PC-9 (cell line): Measurements from ENCODE around the gene TNIK. TPM values are rescaled to one million over a fixed set of nuclear protein-coding genes. Genes with fewer than 3 reads are reported as not detected.

Source experiments
- BruUV-seq: library from RNA; stranded (reverse); fragments of 400-500 nt; replicated peaks from 2 replicates; lab custom pipeline; 2021; lab: Mats Ljungman, UMichigan
- CTCF ChIA-PET: fragments of 300-600 bp; sonication (Branson Sonifier 250); formaldehyde crosslinking; loops from one replicate; lab custom pipeline; 2022; ENCODE audit warnings: antibody characterized with exemption; lab: Charles Lee
- POLR2A ChIA-PET: fragments of 300-600 bp; sonication (Branson Sonifier 250); formaldehyde crosslinking; loops from one replicate; lab custom pipeline; 2022; ENCODE audit warnings: antibody characterized with exemption; ENCODE audit not compliant: unreplicated experiment; lab: Charles Lee
- DNase-seq, 2 experiments: peaks; one replicate each; pipeline versions ENCODE4 v3.0.0 to v3.0.0-alpha.2; 2015 to 2022; ENCODE audit warnings: mixed read lengths in 1 of 2
- H2AFZ ChIP-seq: fragments of 200-600 bp; sonication (generic); 2 replicates; pipeline ENCODE4 v1.8.1; 2017; ENCODE audit warnings: antibody characterized with exemption
- H3F3A ChIP-seq: fragments of 200-600 bp; sonication (generic); 2 replicates; pipeline ENCODE4 v1.8.1; 2017; ENCODE audit warnings: antibody characterized with exemption, mild to moderate bottlenecking, low read depth; ENCODE audit not compliant: insufficient read depth
- H3K27ac ChIP-seq: fragments of 200-600 bp; sonication (generic); 2 replicates; pipeline ENCODE4 v1.6.1; 2016; ENCODE audit warnings: mixed run types
- H3K27me3 ChIP-seq: fragments of 200-600 bp; sonication (generic); 2 replicates; pipeline ENCODE4 v1.6.1; 2016; ENCODE audit warnings: low read depth, mixed run types; ENCODE audit not compliant: insufficient read depth
- H3K36me3 ChIP-seq: fragments of 200-600 bp; sonication (generic); 2 replicates; pipeline ENCODE4 v1.6.1; 2016; ENCODE audit warnings: low read depth, mixed run types
- H3K4me1 ChIP-seq: fragments of 200-600 bp; sonication (generic); replicated peaks from 2 replicates; pipeline ENCODE4 v1.6.1; 2016; ENCODE audit warnings: mixed run types; ENCODE audit not compliant: insufficient read depth
- H3K4me2 ChIP-seq: fragments of 200-600 bp; sonication (generic); 2 replicates; pipeline ENCODE4 v1.6.1; 2017; ENCODE audit warnings: mixed run types
- H3K4me3 ChIP-seq: fragments of 200-600 bp; sonication (generic); 2 replicates; pipeline ENCODE4 v1.6.1; 2016; ENCODE audit warnings: mixed run types
- H3K79me2 ChIP-seq: fragments of 200-600 bp; sonication (generic); 2 replicates; pipeline ENCODE4 v1.6.1; 2017; ENCODE audit warnings: low read depth, mixed run types
- H3K9me2 ChIP-seq: fragments of 200-600 bp; sonication (generic); 2 replicates; pipeline ENCODE4 v1.8.1; 2017; ENCODE audit warnings: mild to moderate bottlenecking; ENCODE audit not compliant: insufficient read depth
- H3K9me3 ChIP-seq: fragments of 200-600 bp; sonication (generic); 2 replicates; pipeline ENCODE4 v1.8.1; 2016; ENCODE audit warnings: low read depth; ENCODE audit not compliant: insufficient read depth
- H4K20me1 ChIP-seq: fragments of 200-600 bp; sonication (generic); 2 replicates; pipeline ENCODE4 v1.8.1; 2017; ENCODE audit not compliant: insufficient read depth
- EZH2 ChIP-seq: fragments of 200-600 bp; sonication (generic); IDR thresholded peaks from 2 replicates; pipeline ENCODE4 v1.8.0; 2017; ENCODE audit warnings: antibody characterized with exemption, low read depth
- intact Hi-C: fragments of 100-400 bp; cut with micrococcal nuclease; formaldehyde crosslinking; loops from one replicate; pipeline ENCODE4 v1.10.0; 2022; ENCODE audit not compliant: unreplicated experiment
- total RNA-seq: library from RNA; stranded (reverse); gene quantifications from 2 replicates; pipeline ENCODE4 v1.2.3, GENCODE V29; 2021
- TF ChIP-seq, protein P1 (sequence below): fragments of 200-600 bp; sonication (generic); conservative IDR thresholded peaks from 2 replicates; pipeline ENCODE4 v1.6.1; 2017; ENCODE audit warnings: mixed run types, antibody characterized with exemption, mild to moderate bottlenecking, moderate library complexity

The TNIK gene
- total RNA-seq, 1 experiment from 2014 or later = 30.7 TPM

DNA sequence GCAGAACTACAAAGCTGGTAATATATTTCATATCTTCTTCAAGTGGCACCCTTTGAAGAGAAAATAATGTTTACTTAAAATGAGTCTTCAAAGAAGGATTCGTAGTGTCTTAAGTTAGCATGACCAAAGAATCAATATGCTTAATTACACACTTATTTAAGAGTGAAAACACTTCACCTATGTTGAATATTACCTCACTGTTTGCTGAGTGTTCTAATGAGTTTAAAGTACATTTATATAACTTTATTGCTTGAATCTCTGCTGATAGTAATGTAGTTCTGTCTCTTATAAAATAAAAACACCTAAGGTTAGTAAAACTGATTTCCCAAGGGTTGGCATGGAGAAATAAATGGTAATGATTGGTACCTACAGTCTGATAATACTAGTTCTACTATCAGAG lies 290.3 kb downstream of the TNIK start:
- intact Hi-C loops = no loop called here
- Histone ChIP-seq H3K79me2 (no peaks in the 10 kb centered on the region), H3K4me2 (no peak overlapping the region), H3K4me3 (no peak overlapping the region), H4K20me1 (no peaks in the 10 kb centered on the region), H3K9me2 (no peaks in the 10 kb centered on the region), H3K27ac (no peak overlapping the region), H3K36me3 (peaks cover 7% of the 10 kb centered on the region), H3F3A (no peaks in the 10 kb centered on the region), H3K9me3 (no peaks in the 10 kb centered on the region; the same call in 1 of the 2 replicates), H3K4me1 (peaks cover 9% of the 10 kb centered on the region; the same call in 1 of the 2 replicates), H2AFZ (no peak overlapping the region), H3K27me3 (no peaks in the 10 kb centered on the region)
- TF ChIP-seq, protein P1, sequence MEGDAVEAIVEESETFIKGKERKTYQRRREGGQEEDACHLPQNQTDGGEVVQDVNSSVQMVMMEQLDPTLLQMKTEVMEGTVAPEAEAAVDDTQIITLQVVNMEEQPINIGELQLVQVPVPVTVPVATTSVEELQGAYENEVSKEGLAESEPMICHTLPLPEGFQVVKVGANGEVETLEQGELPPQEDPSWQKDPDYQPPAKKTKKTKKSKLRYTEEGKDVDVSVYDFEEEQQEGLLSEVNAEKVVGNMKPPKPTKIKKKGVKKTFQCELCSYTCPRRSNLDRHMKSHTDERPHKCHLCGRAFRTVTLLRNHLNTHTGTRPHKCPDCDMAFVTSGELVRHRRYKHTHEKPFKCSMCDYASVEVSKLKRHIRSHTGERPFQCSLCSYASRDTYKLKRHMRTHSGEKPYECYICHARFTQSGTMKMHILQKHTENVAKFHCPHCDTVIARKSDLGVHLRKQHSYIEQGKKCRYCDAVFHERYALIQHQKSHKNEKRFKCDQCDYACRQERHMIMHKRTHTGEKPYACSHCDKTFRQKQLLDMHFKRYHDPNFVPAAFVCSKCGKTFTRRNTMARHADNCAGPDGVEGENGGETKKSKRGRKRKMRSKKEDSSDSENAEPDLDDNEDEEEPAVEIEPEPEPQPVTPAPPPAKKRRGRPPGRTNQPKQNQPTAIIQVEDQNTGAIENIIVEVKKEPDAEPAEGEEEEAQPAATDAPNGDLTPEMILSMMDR = no peak
- no peak for TF ChIP-seq EZH2
- CTCF ChIA-PET = no interaction called here
- BruUV-seq = no TSS peak
- DNase-seq = no peak
- POLR2A ChIA-PET = interaction anchor here (0.6 kb wide), 1 partner anchor 13 kb away, joined by 8 read pairs; no protein-coding TSS in a partner anchor

DNA sequence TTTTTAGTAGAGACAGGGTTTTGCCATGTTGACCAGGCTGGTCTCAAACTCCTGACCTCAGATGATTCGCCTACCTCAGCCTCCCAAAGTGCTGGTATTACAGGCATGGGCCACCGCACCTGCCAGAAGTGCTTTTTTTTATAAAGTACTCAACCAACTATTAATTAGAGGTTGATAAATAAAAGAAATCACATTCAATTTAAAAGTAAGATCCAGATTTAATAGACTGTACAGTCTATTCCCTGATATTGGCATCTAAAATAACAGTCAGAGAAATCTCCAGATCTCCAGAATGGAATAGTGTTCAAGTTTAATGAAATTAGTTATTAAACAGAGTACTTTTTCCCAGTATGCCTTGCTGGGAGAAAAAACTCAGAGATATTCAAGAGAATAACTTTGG lies 290.8 kb downstream of the TNIK start:
- H3K27ac ChIP-seq = no peak overlapping the region
- no peaks in the 10 kb centered on the region for H3K79me2 ChIP-seq
- no peak for DNase-seq
- TF ChIP-seq EZH2 = no peak
- TF ChIP-seq, protein P1 = no peak
- H3K9me3 ChIP-seq = no peaks in the 10 kb centered on the region; the same call in 1 of the 2 replicates
- ChIA-PET POLR2A (interaction anchor here (0.6 kb wide), 1 partner anchor 13 kb away, joined by 8 read pairs; no protein-coding TSS in a partner anchor), CTCF (no interaction called here)
- H3K9me2 ChIP-seq = no peaks in the 10 kb centered on the region
- H3K4me2 ChIP-seq = no peak overlapping the region
- peaks cover 2% of the 10 kb centered on the region; the same call in 1 of the 2 replicates for H3F3A ChIP-seq
- no peak overlapping the region for H3K4me3 ChIP-seq
- H3K27me3 ChIP-seq = no peaks in the 10 kb centered on the region
- H4K20me1 ChIP-seq = no peaks in the 10 kb centered on the region
- peaks cover 11% of the 10 kb centered on the region for H3K36me3 ChIP-seq
- peaks cover 9% of the 10 kb centered on the region; the same call in 1 of the 2 replicates for H3K4me1 ChIP-seq
- intact Hi-C loops = no loop called here
- no TSS peak for BruUV-seq
- no peak overlapping the region for H2AFZ ChIP-seq

DNA sequence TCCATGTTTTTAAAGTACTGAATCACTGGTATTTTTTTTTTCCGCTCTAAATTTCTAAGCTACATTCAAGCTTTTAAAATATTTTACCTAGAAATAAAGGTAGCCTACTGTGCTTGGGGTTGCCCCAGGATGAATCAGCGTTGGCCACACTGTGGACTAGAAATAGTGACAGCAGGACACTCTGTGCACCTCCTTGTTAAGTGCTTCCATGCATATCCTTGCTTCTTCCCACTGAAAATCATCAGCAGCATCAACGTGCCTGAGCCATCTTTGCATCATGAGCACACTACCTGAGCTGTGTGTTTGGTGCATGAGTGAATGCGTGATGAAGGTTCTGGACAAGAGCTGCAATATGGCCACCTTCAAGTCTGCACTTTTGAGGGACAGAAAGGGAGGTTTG lies 291.7 kb downstream of the TNIK start:
- TF ChIP-seq, protein P1 = no peak; the same call in 1 of the 2 replicates
- no peak for TF ChIP-seq EZH2
- H3K9me3 ChIP-seq = peaks cover 2% of the 10 kb centered on the region; the same call in 1 of the 2 replicates
- H3K36me3 ChIP-seq = peaks cover 20% of the 10 kb centered on the region
- no peaks in the 10 kb centered on the region for H3K79me2 ChIP-seq
- peaks cover 6% of the 10 kb centered on the region; the same call in 1 of the 2 replicates for H3F3A ChIP-seq
- H3K27ac ChIP-seq = no peak overlapping the region
- intact Hi-C loops = no loop called here
- CTCF ChIA-PET = interaction anchor here (0.6 to 1.0 kb wide), 4 partner anchors 19 to 604 kb away, joined by 3 to 5 read pairs (median 3); no protein-coding TSS in a partner anchor
- H3K4me3 ChIP-seq = no peak overlapping the region
- DNase-seq = no peak
- H2AFZ ChIP-seq = no peak overlapping the region
- no peaks in the 10 kb centered on the region for H4K20me1 ChIP-seq
- POLR2A ChIA-PET = no interaction called here
- H3K4me2 ChIP-seq = no peak overlapping the region
- H3K27me3 ChIP-seq = no peaks in the 10 kb centered on the region
- H3K9me2 ChIP-seq = no peaks in the 10 kb centered on the region
- H3K4me1 ChIP-seq = peaks cover 9% of the 10 kb centered on the region; the same call in 1 of the 2 replicates
- BruUV-seq = no TSS peak
